Liver (tissue), 9 donors: ENCODE data around the gene PAX7. TPM values are rescaled to one million over a fixed set of nuclear protein-coding genes. Genes with fewer than 3 reads are reported as not detected.

Experiments used
- DNase-seq: peaks from one replicate; pipeline ENCODE4 v3.0.0-alpha.2; 2017; ENCODE audit warnings: low spot score
- H3K27ac ChIP-seq, 2 donors: one replicate each; pipeline ENCODE4 v1.7.0; 2013; ENCODE audit warnings: inconsistent platforms in 2 of 2, low read length in 2 of 2, control low read depth in 1 of 2, low read depth in 1 of 2, mild to moderate bottlenecking in 1 of 2
- H3K27me3 ChIP-seq, 4 donors: one replicate each; pipeline versions ENCODE4 v1.6.1 to v1.7.0; 2013; ENCODE audit warnings: low read length in 3 of 4, inconsistent platforms in 1 of 4, mild to moderate bottlenecking in 1 of 4, moderate library complexity in 1 of 4; ENCODE audit not compliant: control insufficient read depth in 4 of 4, insufficient read depth in 4 of 4
- H3K36me3 ChIP-seq, 4 donors: one replicate each; pipeline versions ENCODE4 v1.6.1 to v1.7.0; 2013; ENCODE audit warnings: low read length in 3 of 4, mild to moderate bottlenecking in 3 of 4, low read depth in 1 of 4, moderate library complexity in 1 of 4; ENCODE audit not compliant: control insufficient read depth in 4 of 4, insufficient read depth in 3 of 4
- H3K4me1 ChIP-seq, 4 donors: one replicate each; pipeline versions ENCODE4 v1.6.1 to v1.7.0; 2013; ENCODE audit warnings: low read length in 3 of 4, mild to moderate bottlenecking in 3 of 4, moderate library complexity in 1 of 4; ENCODE audit not compliant: control insufficient read depth in 4 of 4, insufficient read depth in 4 of 4
- H3K4me3 ChIP-seq, 3 donors: one replicate each; pipeline versions ENCODE4 v1.6.1 to v1.7.0; 2013; ENCODE audit warnings: low read length in 3 of 3, control low read depth in 1 of 3, low read depth in 1 of 3, mild to moderate bottlenecking in 1 of 3
- H3K9ac ChIP-seq, 2 donors: one replicate each; pipeline ENCODE4 v1.7.0; 2013; ENCODE audit warnings: low read length in 2 of 2, mild to moderate bottlenecking in 2 of 2, moderate library complexity in 2 of 2, control low read depth in 1 of 2, low read depth in 1 of 2
- H3K9me3 ChIP-seq, 4 donors: one replicate each; pipeline versions ENCODE4 v1.6.1 to v1.7.0; 2013; ENCODE audit warnings: low read length in 3 of 4; ENCODE audit not compliant: control insufficient read depth in 4 of 4
- ATF3 ChIP-seq: IDR thresholded peaks from 2 replicates; pipeline ENCODE4 v1.6.1; 2016; ENCODE audit warnings: antibody characterized with exemption
- EGR1 ChIP-seq, 2 donors: IDR thresholded peaks; 2 replicates each; pipeline ENCODE4 v1.6.1; 2016 to 2018; ENCODE audit warnings: antibody characterized with exemption in 2 of 2, low read depth in 2 of 2
- FOXA2 ChIP-seq: IDR thresholded peaks from 2 replicates; pipeline ENCODE4 v1.6.1; 2016; ENCODE audit warnings: antibody characterized with exemption
- GABPA ChIP-seq, 2 donors: IDR thresholded peaks in 1 of 2; conservative IDR thresholded peaks in 1 of 2; 2 replicates each; pipeline ENCODE4 v1.6.1; 2016; ENCODE audit warnings: antibody characterized with exemption in 2 of 2, mild to moderate bottlenecking in 1 of 2, moderate library complexity in 1 of 2
- HNF4G ChIP-seq: IDR thresholded peaks from 2 replicates; pipeline ENCODE4 v1.6.1; 2016; ENCODE audit warnings: antibody characterized with exemption
- JUND ChIP-seq, 2 donors: IDR thresholded peaks; 2 replicates each; pipeline ENCODE4 v1.6.1; 2016; ENCODE audit warnings: antibody characterized with exemption in 2 of 2
- RAD21 ChIP-seq, 2 donors: IDR thresholded peaks; 2 replicates each; pipeline ENCODE4 v1.6.1; 2016; ENCODE audit warnings: antibody characterized with exemption in 2 of 2, mild to moderate bottlenecking in 2 of 2
- YY1 ChIP-seq: IDR thresholded peaks from 2 replicates; pipeline ENCODE4 v1.6.1; 2016; ENCODE audit warnings: antibody characterized with exemption, mild to moderate bottlenecking
- WGBS: extraction: QIAGEN DNeasy Blood & Tissue Kit; methylation state at CpG from one replicate; pipeline ENCODE4 v1.1.7; 2013; 5-methylcytosine and 5-hydroxymethylcytosine counted together
- polyA plus RNA-seq, 2 donors: library from polyadenylated mRNA; stranded (reverse) in 1 of 2; unstranded in 1 of 2; fragments of 200-250 nt in 1 of 2; fragments of >200 nt in 1 of 2; fragmentation: Nextera tagmentation in 1 of 2; extraction: Ambion mirVana in 1 of 2; gene quantifications; one replicate each; pipeline versions ENCODE4 v1.2.1 to v1.2.3, GENCODE V29; 2013 to 2015
- total RNA-seq, 2 donors: library from RNA; depleted of rRNA; stranded (reverse); fragments of >200 nt; gene quantifications; one replicate each; pipeline ENCODE4 v1.2.3, GENCODE V29; 2014
- TF ChIP-seq, protein P1 (sequence below): IDR thresholded peaks from 2 replicates; pipeline ENCODE4 v1.6.1; 2016; ENCODE audit warnings: antibody characterized with exemption, mild to moderate bottlenecking
- TF ChIP-seq, protein P2 (sequence below): IDR thresholded peaks from 2 replicates; pipeline ENCODE4 v1.6.1; 2016; ENCODE audit warnings: antibody characterized with exemption
- TF ChIP-seq, protein P3 (sequence below): IDR thresholded peaks from 2 replicates; pipeline ENCODE4 v1.6.1; 2016; ENCODE audit warnings: antibody characterized with exemption
- donor health status: healthy.
- donor health status: healthy.
- donor health status: healthy.
- donor health status: healthy.
- donor health status: healthy.

PAX7 gene
- total and polyA plus RNA-seq, 4 donors, result not detected

DNA sequence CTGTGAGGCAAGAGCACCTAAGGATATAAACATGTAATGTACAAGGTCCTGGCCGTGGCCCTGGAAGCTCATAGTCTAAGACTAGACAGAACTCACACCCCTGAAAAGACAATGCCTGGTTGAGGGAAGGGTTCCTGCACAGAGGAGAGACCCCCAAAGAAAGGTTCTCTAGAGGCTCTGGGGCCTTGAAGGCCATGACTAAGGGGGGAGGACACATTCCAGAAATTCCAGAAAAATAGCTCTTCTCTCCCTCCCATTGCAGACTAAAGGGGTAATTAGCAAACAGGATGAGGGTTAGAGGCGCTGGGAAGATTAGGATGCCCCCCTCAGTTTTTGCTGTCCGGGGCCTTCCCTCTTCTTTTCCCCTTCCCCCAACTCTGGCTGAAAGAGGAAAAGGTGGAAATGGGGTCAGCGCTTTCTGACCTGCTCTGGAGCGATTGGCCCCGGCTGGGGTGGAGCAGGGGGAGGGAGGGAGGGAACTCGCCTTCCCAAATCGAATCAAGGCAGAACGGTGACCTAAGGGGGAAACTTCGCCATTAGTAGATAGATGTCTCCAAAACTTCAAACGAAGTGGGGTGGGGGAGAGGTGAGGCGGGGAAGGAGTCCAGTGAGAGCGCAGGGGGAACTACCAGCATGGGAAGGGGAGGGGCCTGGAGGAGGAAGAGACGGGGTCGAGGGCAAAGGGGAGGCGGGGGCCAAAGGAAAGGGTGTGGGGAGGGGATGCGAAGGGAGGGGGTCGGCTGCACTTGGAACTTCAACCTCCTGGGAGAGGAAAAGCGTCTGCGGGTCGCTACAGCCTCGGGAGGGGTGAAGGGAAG is 11.8 kb downstream of the PAX7 start:
- H3K9me3 ChIP-seq, result no peaks in the 10 kb centered on the region
- no peak for DNase-seq
- peaks cover 10 to 30% (median 15%) of the 10 kb centered on the region in 4 donors for H3K27me3 ChIP-seq
- peaks cover 0 to 18% (median 2%) of the 10 kb centered on the region in 4 donors for H3K4me1 ChIP-seq
- TF ChIP-seq, protein P1, sequence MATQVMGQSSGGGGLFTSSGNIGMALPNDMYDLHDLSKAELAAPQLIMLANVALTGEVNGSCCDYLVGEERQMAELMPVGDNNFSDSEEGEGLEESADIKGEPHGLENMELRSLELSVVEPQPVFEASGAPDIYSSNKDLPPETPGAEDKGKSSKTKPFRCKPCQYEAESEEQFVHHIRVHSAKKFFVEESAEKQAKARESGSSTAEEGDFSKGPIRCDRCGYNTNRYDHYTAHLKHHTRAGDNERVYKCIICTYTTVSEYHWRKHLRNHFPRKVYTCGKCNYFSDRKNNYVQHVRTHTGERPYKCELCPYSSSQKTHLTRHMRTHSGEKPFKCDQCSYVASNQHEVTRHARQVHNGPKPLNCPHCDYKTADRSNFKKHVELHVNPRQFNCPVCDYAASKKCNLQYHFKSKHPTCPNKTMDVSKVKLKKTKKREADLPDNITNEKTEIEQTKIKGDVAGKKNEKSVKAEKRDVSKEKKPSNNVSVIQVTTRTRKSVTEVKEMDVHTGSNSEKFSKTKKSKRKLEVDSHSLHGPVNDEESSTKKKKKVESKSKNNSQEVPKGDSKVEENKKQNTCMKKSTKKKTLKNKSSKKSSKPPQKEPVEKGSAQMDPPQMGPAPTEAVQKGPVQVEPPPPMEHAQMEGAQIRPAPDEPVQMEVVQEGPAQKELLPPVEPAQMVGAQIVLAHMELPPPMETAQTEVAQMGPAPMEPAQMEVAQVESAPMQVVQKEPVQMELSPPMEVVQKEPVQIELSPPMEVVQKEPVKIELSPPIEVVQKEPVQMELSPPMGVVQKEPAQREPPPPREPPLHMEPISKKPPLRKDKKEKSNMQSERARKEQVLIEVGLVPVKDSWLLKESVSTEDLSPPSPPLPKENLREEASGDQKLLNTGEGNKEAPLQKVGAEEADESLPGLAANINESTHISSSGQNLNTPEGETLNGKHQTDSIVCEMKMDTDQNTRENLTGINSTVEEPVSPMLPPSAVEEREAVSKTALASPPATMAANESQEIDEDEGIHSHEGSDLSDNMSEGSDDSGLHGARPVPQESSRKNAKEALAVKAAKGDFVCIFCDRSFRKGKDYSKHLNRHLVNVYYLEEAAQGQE, result no peak
- TF ChIP-seq EGR1 (IDR thresholded peaks at IDR 0.05; ENCODE audit: low read depth in 2 of 2) (no peak), GABPA (IDR thresholded peaks at IDR 0.05 in 1 of 2, conservative IDR thresholded peaks at IDR 0.05 in 1 of 2) (no peak), FOXA2 (no peak), HNF4G (no peak)
- TF ChIP-seq, protein P2, sequence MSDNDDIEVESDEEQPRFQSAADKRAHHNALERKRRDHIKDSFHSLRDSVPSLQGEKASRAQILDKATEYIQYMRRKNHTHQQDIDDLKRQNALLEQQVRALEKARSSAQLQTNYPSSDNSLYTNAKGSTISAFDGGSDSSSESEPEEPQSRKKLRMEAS, result no peak
- TF ChIP-seq, protein P3, sequence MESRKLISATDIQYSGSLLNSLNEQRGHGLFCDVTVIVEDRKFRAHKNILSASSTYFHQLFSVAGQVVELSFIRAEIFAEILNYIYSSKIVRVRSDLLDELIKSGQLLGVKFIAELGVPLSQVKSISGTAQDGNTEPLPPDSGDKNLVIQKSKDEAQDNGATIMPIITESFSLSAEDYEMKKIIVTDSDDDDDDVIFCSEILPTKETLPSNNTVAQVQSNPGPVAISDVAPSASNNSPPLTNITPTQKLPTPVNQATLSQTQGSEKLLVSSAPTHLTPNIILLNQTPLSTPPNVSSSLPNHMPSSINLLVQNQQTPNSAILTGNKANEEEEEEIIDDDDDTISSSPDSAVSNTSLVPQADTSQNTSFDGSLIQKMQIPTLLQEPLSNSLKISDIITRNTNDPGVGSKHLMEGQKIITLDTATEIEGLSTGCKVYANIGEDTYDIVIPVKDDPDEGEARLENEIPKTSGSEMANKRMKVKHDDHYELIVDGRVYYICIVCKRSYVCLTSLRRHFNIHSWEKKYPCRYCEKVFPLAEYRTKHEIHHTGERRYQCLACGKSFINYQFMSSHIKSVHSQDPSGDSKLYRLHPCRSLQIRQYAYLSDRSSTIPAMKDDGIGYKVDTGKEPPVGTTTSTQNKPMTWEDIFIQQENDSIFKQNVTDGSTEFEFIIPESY, result no peak
- 3% methylated on average over 22 of the region's 22 CpGs for WGBS
- H3K27ac ChIP-seq, result no peak overlapping the region
- no peak overlapping the region for H3K9ac ChIP-seq
- H3K36me3 ChIP-seq, result no peaks in the 10 kb centered on the region
- H3K4me3 ChIP-seq, result no peak overlapping the region

DNA sequence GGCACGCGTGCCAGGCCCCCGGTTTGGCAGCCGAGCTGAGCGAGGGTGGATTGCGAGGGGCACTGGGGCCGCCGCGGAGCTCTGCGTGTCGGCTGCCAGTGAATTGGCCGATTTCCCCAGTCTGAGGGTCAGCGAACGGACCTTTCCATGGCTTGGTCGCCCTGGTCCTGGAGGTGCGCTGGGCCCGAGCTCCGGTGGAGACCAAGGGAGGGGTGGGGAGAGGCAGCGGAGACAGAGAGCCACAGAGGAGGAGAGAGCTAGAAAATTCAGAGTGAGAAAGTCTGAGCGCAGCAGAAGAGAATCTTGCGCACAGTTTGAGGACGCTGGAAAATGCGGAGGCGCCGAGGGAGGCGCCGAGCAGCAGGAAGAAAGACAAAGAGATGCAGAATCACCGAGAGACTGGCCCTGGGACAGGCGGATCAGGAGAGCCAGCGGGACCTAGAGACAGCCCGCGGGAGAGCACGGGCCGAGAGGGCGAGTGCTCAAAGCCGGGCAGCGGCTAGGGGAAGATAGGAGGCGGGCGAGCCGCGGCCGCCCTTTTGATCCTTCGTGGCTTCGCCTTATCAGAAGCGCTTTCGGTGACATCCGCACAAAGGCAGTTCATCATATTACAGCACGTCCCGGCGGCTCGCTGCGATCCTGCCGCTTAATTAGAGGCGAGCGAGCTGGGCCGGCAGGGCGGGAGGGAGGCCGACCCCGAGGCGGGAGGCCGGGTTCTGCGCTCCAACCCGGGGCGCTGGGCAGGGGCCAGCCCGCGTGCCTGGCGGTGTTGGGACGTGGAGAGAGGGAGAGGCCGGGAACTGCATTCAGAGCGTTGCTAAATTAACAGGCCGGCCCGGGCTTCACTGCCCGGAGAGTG is 12.7 kb downstream of the PAX7 start:
- H3K27ac ChIP-seq, result no peak overlapping the region
- TF ChIP-seq HNF4G (no peak), ATF3 (no peak), YY1 (no peak), JUND (IDR thresholded peaks at IDR 0.05) (no peak), RAD21 (IDR thresholded peaks at IDR 0.05) (no peak)
- TF ChIP-seq, protein P1, result no peak
- no peaks in the 10 kb centered on the region for H3K36me3 ChIP-seq
- H3K27me3 ChIP-seq, result peaks cover 4 to 23% (median 15%) of the 10 kb centered on the region in 4 donors
- no peak overlapping the region for H3K9ac ChIP-seq
- H3K4me3 ChIP-seq, result no peak overlapping the region
- DNase-seq, result no peak
- H3K9me3 ChIP-seq, result no peaks in the 10 kb centered on the region
- WGBS, result 3% methylated on average over 73 of the region's 73 CpGs
- H3K4me1 ChIP-seq, result peaks cover 0 to 18% (median 2%) of the 10 kb centered on the region in 4 donors
